Activated B cell treated with CpG ODN at 0.5 μM for 24 hours (primary cell): ENCODE measurements around the gene LIN54. TPM values are rescaled to one million over a fixed set of nuclear protein-coding genes. Genes with fewer than 3 reads are reported as not detected.

ENCODE experiments used
- ATAC-seq: fragments of 200-7000 bp; cut with Tn5 transposase; one replicate; pipeline ENCODE4 v1.10.0; 2021; ENCODE audit warnings: low read depth, mild to moderate bottlenecking, moderate library complexity
- CTCF ChIA-PET: fragments of 350-600 bp; sonication (Branson Sonifier 250); formaldehyde crosslinking; loops from one replicate; lab custom pipeline; 2021; ENCODE audit warnings: antibody characterized with exemption; lab: Charles Lee
- POLR2A ChIA-PET: fragments of 350-600 bp; sonication (Branson Sonifier 250); formaldehyde crosslinking; loops from one replicate; lab custom pipeline; 2021; ENCODE audit warnings: antibody characterized with exemption; lab: Charles Lee
- DNase-seq: peaks from one replicate; pipeline ENCODE4 v3.0.0; 2022
- H3K27ac Mint-ChIP-seq: one replicate; pipeline ENCODE4 v1.8.0; 2020; ENCODE audit warnings: mixed read lengths
- H3K27me3 Mint-ChIP-seq: one replicate; pipeline ENCODE4 v1.8.0; 2021; ENCODE audit warnings: mixed read lengths
- H3K36me3 Mint-ChIP-seq: one replicate; pipeline ENCODE4 v1.8.0; 2021; ENCODE audit warnings: low read depth, mixed read lengths
- H3K4me1 Mint-ChIP-seq: one replicate; pipeline ENCODE4 v1.8.0; 2021; ENCODE audit warnings: mixed read lengths
- H3K4me3 Mint-ChIP-seq: one replicate; pipeline ENCODE4 v1.8.0; 2020; ENCODE audit warnings: mild to moderate bottlenecking, mixed read lengths
- H3K9me3 Mint-ChIP-seq: one replicate; pipeline ENCODE4 v1.8.0; 2020; ENCODE audit warnings: mixed read lengths
- CTCF ChIP-seq: fragments of 200-600 bp; IDR thresholded peaks from one replicate; pipeline ENCODE4 v1.8.0; 2022; ENCODE audit warnings: antibody characterized with exemption, mild to moderate bottlenecking
- intact Hi-C: fragments of 100-400 bp; cut with micrococcal nuclease; formaldehyde crosslinking; loops from one replicate; pipeline ENCODE4 v1.15.1; 2024
- total RNA-seq: library from RNA; stranded (reverse); gene quantifications from 2 replicates; pipeline ENCODE4 v1.2.3, GENCODE V29; 2022

The LIN54 gene
- total RNA-seq, 1 donor from 2014 or later, result 12.1 TPM

- H3K4me1 Mint-ChIP-seq, result no peaks in the 10 kb centered on the region
- ChIA-PET CTCF (no interaction called here), POLR2A (no interaction called here)
- intact Hi-C loops, result no loop called here
- TF ChIP-seq CTCF, result no peak
- peaks cover 29% of the 10 kb centered on the region for H3K36me3 Mint-ChIP-seq
- peaks cover 2% of the 10 kb centered on the region for H3K9me3 Mint-ChIP-seq
- no peak overlapping the region for H3K27ac Mint-ChIP-seq
- no peak for ATAC-seq
- DNase-seq, result no peak
- no peak overlapping the region for H3K4me3 Mint-ChIP-seq
- no peaks in the 10 kb centered on the region for H3K27me3 Mint-ChIP-seq
Observed at GRCh38 chr4:82948647-82949204, 61.9 kb downstream of the LIN54 start.

DNA sequence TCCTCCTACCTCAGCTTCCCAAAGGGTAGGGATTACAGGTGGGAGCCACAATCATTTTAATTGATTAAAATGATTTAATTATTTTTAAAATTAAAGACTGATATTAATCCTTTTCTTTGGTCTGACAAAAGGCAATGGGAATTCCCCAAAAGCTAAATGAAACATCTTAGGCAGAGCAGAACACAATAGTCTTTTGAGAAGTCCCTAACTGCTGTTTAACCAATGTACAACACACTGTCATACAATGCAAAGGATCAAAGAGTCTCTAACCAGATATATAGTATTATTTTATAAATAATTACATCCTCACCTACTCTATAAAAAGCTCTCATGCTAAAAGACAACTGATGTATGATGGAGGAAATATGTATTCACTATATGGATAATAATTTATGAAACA, 63.1 kb downstream of the LIN54 start:
- H3K36me3 Mint-ChIP-seq, result peaks cover 26% of the 10 kb centered on the region
- no peak for DNase-seq
- TF ChIP-seq CTCF, result no peak
- ChIA-PET CTCF (no interaction called here), POLR2A (no interaction called here)
- intact Hi-C loops, result no loop called here
- no peaks in the 10 kb centered on the region for H3K4me1 Mint-ChIP-seq
- no peak overlapping the region for H3K27ac Mint-ChIP-seq
- no peak for ATAC-seq
- no peak overlapping the region for H3K4me3 Mint-ChIP-seq
- no peaks in the 10 kb centered on the region for H3K9me3 Mint-ChIP-seq
- no peaks in the 10 kb centered on the region for H3K27me3 Mint-ChIP-seq

DNA sequence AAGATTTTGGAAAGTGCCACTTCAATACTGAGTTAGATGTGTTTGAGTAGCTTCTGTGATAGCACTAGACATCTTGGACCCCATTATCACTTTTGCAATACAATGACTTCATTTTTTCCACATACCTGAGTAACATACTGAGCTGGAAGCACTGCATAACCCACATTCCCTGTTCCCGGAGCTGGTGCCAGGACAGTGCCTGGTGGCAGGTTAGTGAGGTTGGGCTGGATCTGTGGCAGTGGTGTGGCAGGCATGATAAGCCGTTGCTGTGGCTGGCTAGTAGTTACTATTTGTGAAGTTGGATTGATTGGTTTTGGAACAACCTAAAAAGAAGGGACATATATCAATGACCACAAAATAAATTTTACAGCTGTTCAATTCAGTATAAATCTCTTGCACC, 71.2 kb downstream of the LIN54 start:
- peaks cover 69% of the 10 kb centered on the region for H3K36me3 Mint-ChIP-seq
- H3K9me3 Mint-ChIP-seq, result no peaks in the 10 kb centered on the region
- no peak for DNase-seq
- no peak for ATAC-seq
- TF ChIP-seq CTCF, result no peak
- ChIA-PET POLR2A (no interaction called here), CTCF (no interaction called here)
- H3K27me3 Mint-ChIP-seq, result no peaks in the 10 kb centered on the region
- no peaks in the 10 kb centered on the region for H3K4me1 Mint-ChIP-seq
- H3K4me3 Mint-ChIP-seq, result no peak overlapping the region
- H3K27ac Mint-ChIP-seq, result no peak overlapping the region
- intact Hi-C loops, result no loop called here

- ATAC-seq, result no peak
- Mint-ChIP-seq H3K36me3 (peaks cover 66% of the 10 kb centered on the region), H3K9me3 (no peaks in the 10 kb centered on the region), H3K4me3 (no peak overlapping the region), H3K27me3 (no peaks in the 10 kb centered on the region), H3K4me1 (peaks cover 6% of the 10 kb centered on the region), H3K27ac (no peak overlapping the region)
- POLR2A ChIA-PET, result no interaction called here
- DNase-seq, result no peak
- CTCF ChIA-PET, result no interaction called here
- TF ChIP-seq CTCF, result no peak
- intact Hi-C loops, result no loop called here
Observed at GRCh38 chr4:82934441-82934840, 76.2 kb downstream of the LIN54 start.

- intact Hi-C loops, result no loop called here
- ATAC-seq, result no peak
- Mint-ChIP-seq H3K4me3 (no peak overlapping the region), H3K27me3 (no peaks in the 10 kb centered on the region), H3K36me3 (peaks cover 54% of the 10 kb centered on the region), H3K4me1 (peaks cover 6% of the 10 kb centered on the region), H3K27ac (no peak overlapping the region), H3K9me3 (no peaks in the 10 kb centered on the region)
- DNase-seq, result no peak
- ChIA-PET POLR2A (interaction anchor here (0.6 kb wide), 1 partner anchor 45 kb away, joined by 3 read pairs; no protein-coding TSS in a partner anchor), CTCF (no interaction called here)
- no peak for TF ChIP-seq CTCF
Observed at GRCh38 chr4:82930848-82931755, 79.5 kb downstream of the LIN54 start.
